HG03378 (cell line): ENCODE results near the gene CCDC187.

ENCODE experiments used
- ATAC-seq: cut with Tn5 transposase; IDR thresholded peaks from one replicate; pipeline ENCODE4 v1.9.1; 2021; ENCODE audit warnings: mild to moderate bottlenecking, moderate library complexity; ENCODE audit not compliant: unreplicated experiment

The CCDC187 gene

DNA sequence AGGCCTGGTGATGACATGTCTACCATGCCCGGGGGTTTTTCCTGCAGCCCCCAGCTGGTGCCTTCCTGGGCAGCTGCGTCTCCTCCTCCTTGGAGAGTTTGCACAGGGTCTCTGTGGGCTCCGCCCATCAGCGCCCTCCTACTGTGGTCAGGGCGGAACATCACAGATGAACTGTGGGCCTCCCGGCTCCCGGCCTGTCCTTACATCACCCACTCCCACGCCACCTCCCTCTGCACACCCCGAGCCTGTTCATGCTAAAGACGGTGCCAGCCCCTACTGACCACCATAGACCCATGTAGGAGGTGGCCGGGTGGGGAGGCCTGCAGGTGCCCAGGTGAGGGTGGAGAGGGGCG is 36.0 kb upstream of the CCDC187 start:
- ATAC-seq: no peak

DNA sequence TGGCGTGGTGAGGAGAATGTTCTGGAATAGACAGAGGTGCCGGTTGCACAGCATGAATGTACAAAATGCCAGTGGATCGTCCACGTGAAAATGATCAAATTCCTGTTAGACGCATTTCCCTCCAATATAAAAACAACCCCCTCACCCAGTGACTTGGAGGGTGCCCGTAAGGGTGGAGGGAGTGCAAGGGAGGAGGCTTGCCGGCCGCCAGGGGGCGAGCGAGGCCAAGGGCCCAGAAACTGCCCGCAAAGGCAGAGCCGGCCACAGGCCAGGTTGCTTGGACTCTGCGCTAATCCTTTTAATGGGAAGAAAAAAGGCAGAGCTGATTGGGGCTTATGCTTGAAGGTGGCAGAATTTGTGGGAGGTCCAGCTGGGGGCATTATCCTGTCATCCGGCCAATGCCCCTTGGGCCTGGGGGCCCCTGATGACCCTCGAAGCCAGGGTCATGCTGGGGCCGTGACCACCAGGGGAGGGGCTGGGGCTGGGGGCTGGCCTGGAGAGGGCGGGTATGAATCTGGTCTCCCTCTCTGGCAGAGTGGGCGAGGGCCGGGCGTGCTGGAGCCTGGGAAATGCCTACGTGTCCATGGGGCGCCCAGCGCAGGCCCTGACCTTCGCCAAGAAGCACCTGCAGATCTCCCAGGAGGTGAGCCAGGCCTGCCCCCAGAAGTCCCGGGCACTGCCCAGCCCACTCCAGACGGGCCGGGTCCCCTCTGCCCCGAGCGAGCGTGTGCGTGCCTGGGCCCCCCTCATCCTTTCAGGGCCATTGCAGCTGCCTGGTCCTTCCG is 35.5 kb upstream of the CCDC187 start:
- ATAC-seq: no peak

DNA sequence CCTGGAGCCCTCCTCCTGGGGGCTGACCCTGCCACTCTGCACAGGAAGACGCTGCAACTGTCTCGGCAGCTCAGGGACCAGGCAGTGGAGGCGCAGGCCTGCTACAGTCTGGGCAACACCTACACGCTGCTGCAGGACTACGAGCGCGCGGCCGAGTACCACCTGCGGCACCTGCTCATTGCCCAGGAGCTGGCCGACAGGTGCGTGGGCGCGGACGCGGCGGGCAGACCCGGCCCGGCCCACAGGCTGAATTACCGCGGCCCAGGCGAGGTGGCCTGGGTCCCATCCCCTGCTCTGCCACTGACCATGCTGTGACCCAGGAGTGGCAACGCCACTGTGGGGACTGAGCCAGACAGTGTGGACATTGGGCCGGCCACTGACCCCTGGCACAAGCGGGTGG is 34.6 kb upstream of the CCDC187 start:
- ATAC-seq: no peak

DNA sequence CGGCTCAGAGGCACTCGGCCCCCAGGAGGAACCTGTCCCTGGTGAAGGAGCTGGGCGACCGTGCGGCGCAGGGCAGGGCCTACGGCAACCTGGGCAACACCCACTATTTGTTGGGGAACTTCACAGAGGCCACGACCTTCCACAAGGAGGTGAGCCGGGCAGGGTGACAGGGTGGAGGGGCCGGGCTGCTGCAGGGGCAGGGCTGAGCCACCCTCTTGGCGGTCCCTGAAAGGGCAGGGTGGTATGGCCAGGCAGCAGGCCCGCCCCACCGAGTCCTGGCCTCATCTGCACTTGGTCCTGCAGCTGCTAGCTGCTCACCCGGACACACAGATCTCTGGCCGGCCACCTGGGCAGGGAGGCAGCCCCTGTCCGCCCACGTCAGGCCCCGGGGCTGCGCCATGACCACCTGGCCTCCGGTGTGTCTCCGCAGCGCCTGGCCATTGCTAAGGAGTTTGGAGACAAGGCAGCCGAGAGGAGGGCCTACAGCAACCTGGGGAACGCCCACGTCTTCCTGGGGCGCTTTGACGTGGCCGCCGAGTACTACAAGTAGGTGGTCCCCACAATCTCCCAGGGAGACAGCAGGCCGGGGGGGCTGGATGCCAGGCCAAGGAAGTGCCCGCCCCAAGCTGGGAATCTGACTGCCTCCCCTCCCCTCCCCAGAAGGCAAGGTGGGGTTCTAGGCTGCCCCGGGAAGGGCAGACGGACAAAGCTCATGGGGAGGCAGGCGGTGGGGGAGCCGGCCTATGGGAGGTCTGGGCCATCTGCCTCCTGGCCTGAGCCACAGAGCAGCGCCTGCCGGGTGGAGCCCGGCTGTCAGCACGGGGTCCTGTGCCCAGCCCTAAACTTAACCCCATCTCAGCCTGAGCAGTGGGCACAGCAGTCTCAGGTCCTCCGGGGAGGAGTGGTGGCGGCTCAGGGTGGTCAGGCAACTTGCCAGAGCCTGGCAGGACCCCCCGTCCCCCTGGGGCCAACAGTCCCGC is 33.8 kb upstream of the CCDC187 start:
- no peak for ATAC-seq

DNA sequence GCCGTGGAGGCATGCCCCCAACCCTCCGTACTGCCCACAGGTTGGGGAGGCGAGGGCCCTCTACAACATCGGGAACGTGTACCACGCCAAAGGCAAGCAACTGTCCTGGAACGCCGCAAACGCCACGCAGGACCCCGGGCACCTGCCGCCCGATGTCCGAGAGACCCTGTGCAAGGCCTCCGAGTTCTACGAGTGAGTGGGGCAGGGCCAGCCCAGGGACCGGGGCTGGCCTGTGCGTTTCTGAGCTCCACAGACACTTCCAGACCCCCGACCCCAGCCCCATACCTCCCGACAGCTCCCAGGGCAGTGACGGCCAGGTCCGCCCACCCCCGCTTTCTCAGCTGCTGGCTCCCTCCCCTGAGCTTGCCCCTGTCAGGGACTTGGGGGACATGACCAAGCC is 33.0 kb upstream of the CCDC187 start:
- no peak for ATAC-seq

DNA sequence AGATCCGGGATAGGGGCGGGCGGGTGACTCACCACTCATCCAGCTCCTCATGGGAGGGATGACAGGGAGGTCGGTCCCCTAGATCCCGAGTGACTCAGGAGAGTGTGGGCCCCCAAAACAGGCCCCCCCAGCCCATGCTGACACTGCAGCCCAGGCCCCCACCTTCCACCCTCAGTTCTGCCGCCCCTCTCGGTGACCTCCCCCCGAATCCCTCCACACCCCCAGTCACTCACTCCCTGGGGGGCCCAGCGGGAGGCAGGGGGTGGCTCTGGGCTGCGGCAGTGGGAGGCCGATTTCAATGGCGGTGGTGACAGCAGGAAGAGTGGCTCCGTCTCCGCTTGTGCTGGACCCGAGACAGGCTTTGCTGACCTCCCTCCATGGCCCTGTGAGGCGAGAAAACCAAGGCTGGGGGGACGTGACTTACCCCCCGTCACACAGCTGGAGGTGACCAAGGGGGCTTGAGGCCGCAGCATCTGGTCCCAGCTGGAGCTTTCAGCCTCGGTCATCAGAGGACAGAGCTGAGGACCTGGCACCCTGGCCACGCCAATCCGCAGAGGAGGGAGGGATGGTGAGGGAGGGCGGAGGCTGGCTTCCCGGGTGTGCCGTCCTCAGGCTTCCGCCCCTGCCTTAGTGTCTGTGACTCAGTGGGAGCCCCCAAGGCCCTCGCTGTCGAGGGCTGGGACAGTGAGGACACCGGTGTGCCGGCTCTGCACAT is 32.4 kb upstream of the CCDC187 start:
- ATAC-seq: no peak

DNA sequence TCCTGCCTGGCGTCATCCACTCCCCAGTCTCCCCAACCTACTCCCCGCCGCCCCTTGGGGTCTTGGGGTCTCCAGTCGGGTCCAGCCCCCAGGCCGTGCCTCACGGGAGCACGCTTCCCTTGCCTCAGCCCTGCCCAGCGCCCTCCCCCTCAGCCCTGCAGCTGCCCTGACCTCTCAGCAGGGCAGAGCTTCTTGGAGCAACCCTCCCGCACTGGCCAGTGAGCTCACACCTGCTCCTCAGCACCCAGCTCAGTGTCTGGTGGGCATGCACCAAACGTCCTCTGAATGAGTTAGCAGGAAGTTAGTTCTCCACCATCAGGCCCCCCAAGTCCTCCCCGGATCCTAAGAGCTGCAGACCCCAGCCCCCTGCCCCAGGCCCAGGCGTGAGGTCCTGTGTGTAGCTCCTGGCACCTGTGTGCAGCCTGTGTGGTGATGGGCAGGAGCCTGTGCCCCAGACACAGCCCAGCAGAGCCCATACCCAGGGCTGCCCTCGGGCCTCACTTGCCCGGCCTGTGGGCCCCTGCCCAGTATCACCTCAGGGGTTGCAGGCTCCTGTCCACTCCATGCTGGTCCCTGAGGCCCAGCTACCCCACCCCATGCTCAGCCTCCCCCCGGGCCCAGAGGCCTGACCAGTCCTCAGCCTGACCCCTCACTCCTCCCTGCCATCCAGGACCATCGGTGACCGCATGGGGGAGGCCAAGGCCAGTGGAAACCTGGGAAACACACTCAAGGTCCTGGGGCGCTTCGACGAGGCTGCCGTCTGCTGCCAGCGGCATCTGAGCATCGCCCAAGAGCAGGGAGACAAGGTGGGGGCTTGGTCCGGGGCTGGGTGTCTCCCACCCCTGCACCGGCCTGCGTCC is 31.6 kb upstream of the CCDC187 start:
- ATAC-seq: no peak

DNA sequence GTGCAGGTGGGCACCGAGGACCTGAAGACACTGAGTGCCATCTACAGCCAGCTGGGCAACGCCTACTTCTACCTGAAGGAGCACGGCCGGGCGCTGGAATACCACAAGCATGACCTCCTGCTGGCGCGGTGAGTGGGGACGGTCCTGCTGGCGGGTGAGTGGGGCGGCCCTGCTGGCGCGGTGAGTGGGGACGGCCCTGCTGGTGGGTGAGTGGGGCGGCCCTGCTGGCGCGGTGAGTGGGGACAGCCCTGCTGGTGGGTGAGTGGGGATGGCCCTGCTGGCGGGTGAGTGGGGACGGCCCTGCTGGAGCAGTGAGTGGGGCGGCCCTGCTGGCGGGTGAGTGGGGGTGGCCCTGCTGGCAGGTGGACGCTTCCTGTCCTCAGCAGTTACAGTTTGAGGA is 30.6 kb upstream of the CCDC187 start:
- ATAC-seq: no peak

DNA sequence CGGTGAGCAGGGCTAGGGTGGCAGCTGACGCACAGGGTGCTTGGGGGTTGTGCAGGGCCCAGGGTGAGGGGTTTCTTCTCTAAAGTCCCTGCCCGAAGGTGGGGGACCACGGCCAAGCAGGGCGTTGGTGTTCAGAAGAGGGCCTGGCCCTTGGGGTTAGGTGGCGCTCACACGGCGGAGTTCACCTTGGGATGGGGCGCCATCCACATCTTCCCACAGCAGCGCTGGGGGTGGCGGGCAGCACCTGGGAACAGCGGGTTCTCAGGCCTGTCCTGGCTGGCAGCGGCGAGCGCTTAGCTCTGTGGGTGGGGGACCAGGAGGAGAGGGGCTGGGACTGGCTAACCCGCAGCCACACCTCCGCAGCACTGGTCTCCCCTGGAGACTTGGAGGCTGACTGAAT is 29.6 kb upstream of the CCDC187 start:
- no peak for ATAC-seq

DNA sequence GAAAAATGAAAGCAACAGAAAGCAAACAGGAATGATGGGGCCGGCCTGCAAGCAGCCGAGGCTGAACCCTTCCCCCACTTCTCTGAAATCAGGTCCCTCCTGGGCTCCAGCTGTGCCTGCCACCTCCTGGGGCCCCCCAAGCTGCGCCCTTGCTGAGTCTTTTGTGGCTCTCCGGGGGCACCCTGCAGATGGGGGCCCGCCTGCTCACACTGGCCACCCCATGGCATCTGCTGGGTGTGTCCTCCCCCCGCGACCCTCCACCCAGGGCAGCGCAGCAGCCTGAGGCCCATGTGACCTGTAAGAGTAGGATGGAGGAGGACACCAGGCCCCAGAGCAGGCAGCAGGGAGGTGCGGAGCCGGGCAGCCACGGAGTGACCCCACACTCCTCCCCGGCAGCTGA is 29.2 kb upstream of the CCDC187 start:
- no peak for ATAC-seq

DNA sequence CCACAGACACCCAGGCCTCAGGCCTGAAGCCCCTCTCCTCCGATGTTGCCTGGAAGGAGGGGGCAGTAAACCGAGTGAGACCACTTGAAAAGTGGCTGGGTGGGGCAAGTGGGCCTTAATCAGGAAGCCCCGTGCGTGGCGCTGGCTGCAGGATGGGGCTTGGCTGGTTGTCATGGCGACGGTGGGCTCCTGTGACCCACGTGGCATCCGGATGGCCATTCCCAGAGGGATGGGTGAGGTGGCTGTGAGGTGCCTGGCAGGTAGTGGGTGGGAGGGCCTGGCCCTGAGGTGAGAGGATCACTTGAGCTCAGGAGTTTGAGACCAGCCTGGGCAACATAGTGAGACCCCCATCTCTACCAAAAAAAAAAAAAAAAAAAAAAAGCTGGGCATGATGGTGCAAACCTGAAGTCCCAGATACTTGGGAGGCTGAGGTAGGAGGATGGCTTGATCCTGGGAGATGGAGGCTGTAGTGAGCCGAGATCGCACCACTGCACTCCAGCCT is 28.6 kb upstream of the CCDC187 start:
- no peak for ATAC-seq

DNA sequence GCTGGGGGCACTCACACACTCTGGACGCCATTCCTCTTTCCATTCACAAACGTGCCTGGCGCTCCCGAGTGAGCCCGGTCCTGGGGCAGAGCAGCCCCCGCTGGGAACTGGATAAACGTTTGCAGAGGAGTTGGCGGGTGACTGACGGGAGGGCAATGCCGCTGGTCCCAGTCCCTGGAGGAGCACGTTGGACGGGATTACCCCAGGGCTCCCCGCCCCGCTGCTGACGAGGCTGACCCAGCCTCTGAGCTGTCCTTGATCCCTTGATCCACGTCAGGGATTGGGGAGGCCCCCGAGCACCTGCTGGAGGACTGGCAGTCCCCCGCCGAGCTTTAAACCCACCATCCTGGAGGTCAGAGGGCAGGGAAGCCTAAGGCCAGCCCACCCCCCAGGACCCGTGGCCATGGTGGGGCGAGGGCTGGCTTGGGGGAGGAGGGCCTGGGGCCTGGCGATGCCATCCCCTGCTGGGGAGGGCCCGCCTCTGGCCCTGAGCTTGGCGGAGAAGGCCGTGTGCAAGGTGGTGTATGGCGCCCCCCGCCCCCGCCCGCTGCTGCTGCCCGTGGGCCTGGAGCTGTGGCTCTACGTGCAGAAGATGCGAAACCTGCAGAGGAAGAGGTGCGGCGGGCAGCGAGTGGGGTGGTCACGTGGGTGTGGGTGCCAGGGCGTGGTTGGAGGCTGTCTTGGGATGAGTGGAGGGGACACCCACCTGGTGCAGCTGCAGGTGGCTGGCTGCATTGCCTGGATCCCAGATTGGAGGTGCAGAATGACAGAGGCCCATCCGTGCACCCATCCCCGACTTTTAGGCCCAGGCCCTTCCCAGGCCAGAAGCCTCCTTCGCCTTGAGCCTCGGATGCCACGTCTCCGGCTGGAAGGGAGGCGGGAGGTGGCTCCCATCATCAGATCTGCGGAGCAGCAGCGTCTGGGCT is 27.9 kb upstream of the CCDC187 start:
- ATAC-seq: no peak

DNA sequence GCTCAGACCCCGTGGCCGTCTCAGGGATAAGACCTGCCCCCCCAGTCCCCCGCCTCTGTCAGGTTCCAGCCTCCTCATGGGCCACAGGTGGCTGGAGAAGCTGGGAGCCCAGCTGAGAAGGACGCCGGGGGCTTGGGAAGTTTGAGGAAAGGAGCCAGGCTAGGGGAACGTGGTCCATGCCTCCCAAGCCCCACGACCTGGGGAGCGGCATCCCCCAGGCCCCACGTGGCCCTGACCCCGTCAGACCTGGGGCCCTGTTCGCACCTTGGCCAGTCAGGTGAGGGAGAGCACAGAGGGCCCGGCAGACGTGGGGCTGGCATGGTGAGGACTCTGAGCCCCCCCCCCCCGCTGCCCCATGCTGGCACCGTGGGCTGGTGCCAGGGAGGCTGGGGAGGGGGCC is 27.1 kb upstream of the CCDC187 start:
- ATAC-seq: no peak

DNA sequence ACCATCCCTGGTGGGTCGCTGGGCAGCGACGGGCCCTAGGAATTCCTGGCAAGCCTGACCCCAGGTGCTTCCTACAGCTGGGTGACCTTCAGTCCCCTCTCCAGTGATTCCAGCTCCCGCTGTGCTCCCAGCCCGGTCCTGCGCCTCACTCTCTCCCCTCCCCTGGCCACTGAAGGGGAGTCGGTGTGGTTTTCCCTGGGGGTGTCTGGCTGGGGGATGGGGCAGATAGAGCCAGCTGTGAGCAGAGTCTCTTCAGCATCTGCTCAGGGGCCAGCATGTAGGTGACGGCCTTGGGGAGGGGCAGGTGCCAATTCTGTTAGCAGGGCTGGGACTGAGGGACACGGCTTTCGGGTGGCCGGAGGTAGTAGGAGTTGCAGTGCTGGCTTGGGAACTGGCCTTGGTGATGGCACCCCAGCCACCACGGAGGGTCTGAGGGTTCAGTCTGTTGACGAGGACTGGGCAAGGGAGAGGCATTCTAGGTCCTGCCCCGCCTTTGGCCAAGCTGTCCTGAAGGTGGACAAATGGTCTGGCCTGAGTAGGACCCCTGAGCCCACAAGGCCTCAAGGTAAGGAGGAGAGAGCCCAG is 26.6 kb upstream of the CCDC187 start:
- ATAC-seq: no peak

DNA sequence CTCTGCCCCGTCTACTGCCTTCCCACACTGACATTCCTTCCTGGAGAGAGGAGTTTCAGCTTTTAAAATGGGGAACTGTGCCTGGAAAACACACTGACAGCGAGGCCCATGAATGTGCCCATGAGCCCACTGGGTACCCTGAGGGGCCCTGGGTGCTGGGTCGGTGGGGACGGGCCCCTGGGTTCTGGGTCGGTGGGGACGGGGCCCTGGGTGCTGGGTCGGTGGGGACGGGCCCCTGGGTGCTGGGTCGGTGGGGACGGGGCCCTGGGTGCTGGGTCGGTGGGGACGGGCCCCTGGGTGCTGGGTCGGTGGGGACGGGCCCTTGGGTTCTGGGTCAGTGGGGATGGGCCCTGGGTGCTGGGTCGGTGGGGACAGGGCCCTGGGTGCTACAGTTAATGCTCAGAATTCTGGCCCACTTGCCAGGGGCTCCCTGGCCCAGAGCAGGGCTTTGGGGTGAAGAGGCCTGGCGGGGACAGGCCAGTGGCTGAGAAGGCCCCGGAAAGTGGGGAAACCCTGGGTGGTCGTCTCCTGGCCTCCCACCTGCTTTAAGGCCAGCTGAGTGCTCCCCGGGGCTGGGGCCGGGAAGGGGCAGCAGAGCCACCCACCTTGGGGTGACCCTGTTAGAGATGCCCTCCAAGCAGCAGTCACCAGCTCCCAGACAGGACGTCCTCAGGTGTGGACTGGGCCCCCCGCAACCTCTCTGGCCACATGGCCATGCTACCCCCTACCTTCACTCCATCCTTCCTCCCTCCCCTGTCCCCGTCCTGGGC is 25.9 kb upstream of the CCDC187 start:
- no peak for ATAC-seq

DNA sequence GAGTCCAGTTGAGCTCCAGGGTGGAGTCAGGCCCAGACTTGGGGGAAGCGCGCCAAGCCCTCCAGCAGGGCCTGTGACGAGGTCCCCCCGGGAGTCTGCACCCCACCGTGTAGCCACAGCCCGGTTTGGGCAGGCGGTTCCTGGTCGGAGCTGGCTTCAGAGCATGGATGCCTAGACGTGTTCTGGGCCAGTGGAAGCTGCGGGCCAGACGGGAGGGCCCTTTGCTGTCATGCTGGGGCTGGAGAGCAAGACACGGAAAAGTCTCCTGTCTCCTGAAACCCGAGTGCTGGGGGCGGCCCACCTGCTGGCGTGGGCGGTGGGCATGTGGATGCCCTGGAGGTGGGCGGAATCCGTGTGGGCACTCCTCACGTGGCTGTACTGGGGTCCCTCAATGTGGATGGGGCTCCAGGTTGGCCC is 25.3 kb upstream of the CCDC187 start:
- ATAC-seq: no peak

DNA sequence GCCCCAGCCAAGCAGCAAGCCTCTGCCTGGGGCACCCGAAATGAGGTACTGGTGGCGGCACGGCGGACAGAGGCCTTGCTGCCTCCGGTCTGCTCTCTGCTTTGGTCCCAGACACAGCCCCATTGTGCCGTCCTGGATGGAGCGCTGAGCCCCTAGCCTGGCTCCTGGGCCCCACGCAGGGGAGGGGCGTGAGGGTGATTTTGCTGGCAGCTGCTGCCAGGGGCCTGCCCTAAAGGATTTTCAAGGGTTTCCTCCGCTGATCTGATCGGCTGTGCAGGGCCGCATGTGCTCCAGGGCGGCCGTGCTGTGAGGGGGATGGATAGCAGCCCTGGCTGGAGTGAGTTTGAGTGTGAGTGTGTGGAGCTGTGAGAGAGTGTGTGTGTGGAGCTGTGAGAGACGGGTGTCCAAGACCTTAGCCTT is 24.7 kb upstream of the CCDC187 start:
- no peak for ATAC-seq

DNA sequence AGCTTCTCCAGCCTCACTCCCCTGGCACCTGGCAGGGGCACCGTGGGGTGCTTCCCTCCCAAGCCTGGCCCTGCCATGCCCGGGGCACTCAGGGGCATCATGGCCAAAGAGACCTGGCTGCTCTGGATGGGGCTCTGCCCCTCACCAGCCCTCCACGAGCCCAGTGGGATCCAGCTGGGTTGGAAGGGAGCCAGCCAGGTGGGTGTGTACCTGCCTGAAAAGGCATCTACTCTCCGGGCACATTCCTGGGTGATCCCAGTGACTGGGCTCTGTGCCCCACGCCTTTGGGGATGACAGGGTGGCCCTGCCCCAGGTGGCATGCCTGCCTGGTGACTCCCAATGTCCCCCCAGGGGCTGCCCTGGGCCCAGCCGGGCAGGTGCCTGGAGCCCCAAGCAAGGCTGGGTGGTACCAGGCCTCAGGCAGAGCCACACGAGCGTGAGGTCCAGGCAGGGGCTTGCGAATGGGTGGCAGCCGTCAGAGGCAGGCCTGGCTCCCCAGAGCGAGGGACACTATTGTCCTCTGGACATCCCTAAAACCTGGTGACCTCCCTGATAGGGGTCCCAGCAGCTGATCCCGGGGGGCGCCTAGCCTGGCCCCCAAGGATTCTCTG is 24.2 kb upstream of the CCDC187 start:
- no peak for ATAC-seq
